ENCODE results near the gene EID2B.
A peak's percentile ranks its signal among the peaks of the same experiment; 100 is the strongest.

Gene EID2B

GRCh38 chr19:39497996-39498797 lies 34.5 kb downstream of the EID2B start (continued):
- peak; percentile 99 for TF ChIP-seq CTCF (tag by site-specific recombination; IDR thresholded peaks at IDR 0.05)
- TF ChIP-seq TRIM28 (IDR thresholded peaks at IDR 0.05; ENCODE audit: borderline replicate concordance, low read length): peak; percentile 42; the same call in 1 of the 2 replicates
- no peak; the same call in 1 of the 2 replicates for TF ChIP-seq HIC1 (tag by site-specific recombination; IDR thresholded peaks at IDR 0.05)
- no peak for TF ChIP-seq ZNF670 (tag by site-specific recombination; IDR thresholded peaks at IDR 0.05; ENCODE audit: low read depth)
- TF ChIP-seq SP2 (tag by site-specific recombination; IDR thresholded peaks at IDR 0.05): peak; percentile 44; the same call in 1 of the 2 replicates
- TF ChIP-seq ZNF830 (tag by site-specific recombination; IDR thresholded peaks at IDR 0.05; ENCODE audit: low read depth): no peak
- peak; percentile 85 for TF ChIP-seq SP7 (tag by site-specific recombination; IDR thresholded peaks at IDR 0.05)
- TF ChIP-seq ZNF585B (tag by site-specific recombination; IDR thresholded peaks at IDR 0.05): no peak
- TF ChIP-seq ZNF140 (tag by site-specific recombination; IDR thresholded peaks at IDR 0.05): no peak
- TF ChIP-seq ZBTB6 (tag by site-specific recombination; IDR thresholded peaks at IDR 0.05): no peak
- no peak for TF ChIP-seq PRDM1 (tag by site-specific recombination; IDR thresholded peaks at IDR 0.05)
- peak; percentile 15; the same call in 1 of the 2 replicates for TF ChIP-seq ZNF791 (tag by site-specific recombination; IDR thresholded peaks at IDR 0.05)
- no peak for TF ChIP-seq ZNF558 (tag by site-specific recombination; IDR thresholded peaks at IDR 0.05)
- TF ChIP-seq INSM2 (tag by site-specific recombination; IDR thresholded peaks at IDR 0.05): no peak
- no peak for TF ChIP-seq ZNF211 (tag by site-specific recombination; IDR thresholded peaks at IDR 0.05; ENCODE audit: low read depth)
- peak; percentile 92 for TF ChIP-seq ZBTB17 (tag by site-specific recombination; IDR thresholded peaks at IDR 0.05)
- no peak for TF ChIP-seq ELK4 (IDR thresholded peaks at IDR 0.05; ENCODE audit: borderline replicate concordance, low read depth, low read length)
- peak; percentile 36; the same call in 1 of the 2 replicates for TF ChIP-seq ZNF394 (tag by site-specific recombination; IDR thresholded peaks at IDR 0.05; ENCODE audit: borderline replicate concordance)
- TF ChIP-seq ZNF133 (tag by site-specific recombination; IDR thresholded peaks at IDR 0.05): no peak
- TF ChIP-seq ZBTB20 (tag by site-specific recombination; IDR thresholded peaks at IDR 0.05): peak; percentile 80
- peak; percentile 14 for TF ChIP-seq ZSCAN23 (tag by site-specific recombination; IDR thresholded peaks at IDR 0.05)
- no peak for TF ChIP-seq TCF7L2 (IDR thresholded peaks at IDR 0.05; ENCODE audit: borderline replicate concordance, low read depth, low read length)
- no peak for TF ChIP-seq ZNF513 (tag by site-specific recombination; IDR thresholded peaks at IDR 0.05)
- TF ChIP-seq HOXC10 (CRISPR knock-in tag; IDR thresholded peaks at IDR 0.05): no peak
- no peak for TF ChIP-seq SCRT1 (tag by site-specific recombination; IDR thresholded peaks at IDR 0.05; ENCODE audit: borderline replicate concordance)
- TF ChIP-seq KLF7 (tag by site-specific recombination; IDR thresholded peaks at IDR 0.05; ENCODE audit: borderline replicate concordance): peak; percentile 76; the same call in 1 of the 2 replicates
- peak; percentile 44 for TF ChIP-seq WT1 (tag by site-specific recombination; IDR thresholded peaks at IDR 0.05)
- TF ChIP-seq KLF8 (tag by site-specific recombination; IDR thresholded peaks at IDR 0.05): peak; percentile 67
- TF ChIP-seq ZNF155 (tag by site-specific recombination; IDR thresholded peaks at IDR 0.05): no peak
- peak; percentile 76 for TF ChIP-seq GLIS2 (tag by site-specific recombination; IDR thresholded peaks at IDR 0.05)
